Measurements from ENCODE around the gene BTBD2. TPM values are rescaled to one million over a fixed set of nuclear protein-coding genes. Genes with fewer than 3 reads are reported as not detected.
A peak's percentile ranks its signal among the peaks of the same experiment; 100 is the strongest.

BTBD2 gene
- total and polyA plus RNA-seq, 2 of the 13 experiments (the other 11 are each of a cell fraction or from before 2014, with no cell fraction given): 28.1 to 45.3 TPM

DNA sequence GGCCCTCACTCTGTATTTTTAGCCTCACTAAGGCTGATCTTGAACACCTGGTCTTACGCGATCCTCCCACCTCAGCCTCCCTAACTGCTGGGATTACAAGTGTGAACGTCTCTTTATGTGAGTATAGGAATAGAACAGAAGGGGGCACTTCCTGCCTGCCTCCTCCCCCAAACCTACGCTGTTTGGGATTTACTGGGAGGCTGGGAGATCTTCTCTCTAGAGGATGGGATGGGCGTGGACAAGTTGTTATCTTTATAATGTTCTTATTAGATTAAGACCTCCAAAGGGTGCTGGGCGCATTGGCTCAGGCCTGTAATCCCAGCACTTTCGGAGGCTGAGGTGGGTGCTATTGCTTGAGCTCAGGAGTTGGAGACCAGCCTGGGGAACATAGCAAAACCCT lies 77.4 kb downstream of the BTBD2 start:
- no peak overlapping the region for H2AFZ ChIP-seq (ENCODE audit: low read length)
- no peaks in the 10 kb centered on the region for H3K36me3 ChIP-seq (replicated peaks in 1 of 2; ENCODE audit: control insufficient read depth in 1 of 2, insufficient read depth in 2 of 2, low read length in 2 of 2)
- H3K9me3 ChIP-seq (ENCODE audit: low read length): no peaks in the 10 kb centered on the region
- peaks cover 14% of the 10 kb centered on the region for H3K79me2 ChIP-seq (ENCODE audit: insufficient read depth, low read length)
- intact Hi-C loops (cut with micrococcal nuclease; ENCODE audit: unreplicated experiment): no loop called here
- peaks cover 11% of the 10 kb centered on the region for H4K20me1 ChIP-seq (ENCODE audit: insufficient read depth, low read length)
- no peaks in the 10 kb centered on the region; a peak in 1 of 5 replicates for H3K27me3 ChIP-seq (ENCODE audit: control insufficient read depth in 1 of 2, insufficient read depth in 2 of 2, low read length in 2 of 2)
- no peak overlapping the region for H3K4me2 ChIP-seq (ENCODE audit: low read depth, low read length)
- no TSS peak for BruUV-seq (replicated peaks)
- no peak overlapping the region for H3K4me3 ChIP-seq (replicated peaks in 1 of 3; ENCODE audit: insufficient read depth in 1 of 3, low read depth in 2 of 3, low read length in 3 of 3)
- no peak for ATAC-seq
- FAIRE-seq: no peak
- no peak overlapping the region for H3K27ac ChIP-seq (ENCODE audit: extremely low read length, insufficient read depth, low read length)
- DNase-seq (ENCODE audit: low spot score): no peak
- ChIA-PET CTCF (ENCODE audit: low intra/inter-chr PET ratio, low total read pairs) (no interaction called here), POLR2A (no interaction called here)
- peaks cover 41% of the 10 kb centered on the region for H3K4me1 ChIP-seq (ENCODE audit: insufficient read depth, low read length)
- in situ Hi-C loops (cut with HindIII; ENCODE audit: extremely low pct_ligation_motif_present, low pct_unique_long_range_greater_than_20kb): loop anchor here (10.0 kb wide), 1 partner anchor 127 kb away; no protein-coding TSS in a partner anchor
- H3K9ac ChIP-seq (ENCODE audit: insufficient read depth, low read depth, low read length): no peak overlapping the region
- 81% methylated on average over 7 of the region's 7 CpGs for WGBS (ENCODE audit: low lambda C conversion rate)
- TF ChIP-seq ZNF451 (CRISPR knock-in tag; IDR thresholded peaks at IDR 0.05) (no peak), IRX3 (CRISPR knock-in tag; IDR thresholded peaks at IDR 0.05; ENCODE audit: borderline replicate concordance, low read depth) (no peak)
- TF ChIP-seq, protein P1, sequence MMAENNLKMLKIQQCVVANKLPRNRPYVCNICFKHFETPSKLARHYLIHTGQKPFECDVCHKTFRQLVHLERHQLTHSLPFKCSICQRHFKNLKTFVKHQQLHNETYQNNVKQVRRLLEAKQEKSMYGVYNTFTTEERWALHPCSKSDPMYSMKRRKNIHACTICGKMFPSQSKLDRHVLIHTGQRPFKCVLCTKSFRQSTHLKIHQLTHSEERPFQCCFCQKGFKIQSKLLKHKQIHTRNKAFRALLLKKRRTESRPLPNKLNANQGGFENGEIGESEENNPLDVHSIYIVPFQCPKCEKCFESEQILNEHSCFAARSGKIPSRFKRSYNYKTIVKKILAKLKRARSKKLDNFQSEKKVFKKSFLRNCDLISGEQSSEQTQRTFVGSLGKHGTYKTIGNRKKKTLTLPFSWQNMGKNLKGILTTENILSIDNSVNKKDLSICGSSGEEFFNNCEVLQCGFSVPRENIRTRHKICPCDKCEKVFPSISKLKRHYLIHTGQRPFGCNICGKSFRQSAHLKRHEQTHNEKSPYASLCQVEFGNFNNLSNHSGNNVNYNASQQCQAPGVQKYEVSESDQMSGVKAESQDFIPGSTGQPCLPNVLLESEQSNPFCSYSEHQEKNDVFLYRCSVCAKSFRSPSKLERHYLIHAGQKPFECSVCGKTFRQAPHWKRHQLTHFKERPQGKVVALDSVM (CRISPR knock-in tag; IDR thresholded peaks at IDR 0.05): 0 out of 2 replicates have a peak, but pooled peaks have one; percentile 33

DNA sequence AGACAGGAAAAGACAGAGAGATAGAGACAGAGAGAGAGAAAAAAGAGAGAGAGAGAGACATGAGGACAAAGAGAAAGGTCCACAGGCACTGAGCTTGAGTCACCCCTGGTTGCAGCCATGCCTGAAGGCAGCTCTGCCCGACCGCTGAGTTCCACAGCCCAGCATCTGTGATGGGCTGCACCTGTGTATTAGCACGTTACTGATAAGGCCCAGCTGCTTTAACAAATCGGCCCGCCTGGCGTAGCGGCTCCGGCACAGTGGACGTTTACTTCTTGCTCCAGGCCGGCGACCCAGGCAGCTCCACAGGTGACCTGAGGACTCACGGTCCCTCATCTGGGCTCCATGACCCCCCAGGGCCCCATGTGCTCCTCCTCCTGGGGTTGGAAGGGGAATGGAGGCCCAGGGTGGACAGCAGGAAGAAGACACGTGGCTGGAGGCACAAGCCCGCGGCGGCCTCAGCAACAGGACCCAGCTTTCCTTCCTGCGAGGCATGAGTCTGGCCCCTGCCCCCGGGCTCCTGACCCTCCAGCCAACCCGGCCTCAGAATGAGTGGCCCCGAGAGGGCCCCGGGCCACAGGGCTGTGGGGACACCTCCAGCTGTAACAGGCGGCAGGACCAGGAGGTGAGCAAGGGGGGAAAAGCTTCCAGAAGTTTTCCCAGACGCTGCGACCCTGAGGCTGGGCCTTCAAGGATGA lies 78.5 kb downstream of the BTBD2 start:
- ChIA-PET CTCF (ENCODE audit: low intra/inter-chr PET ratio, low total read pairs) (no interaction called here), POLR2A (interaction anchor here (1.4 kb wide), 1 partner anchor 123 kb away, joined by 3 read pairs; no protein-coding TSS in a partner anchor)
- no TSS peak for BruUV-seq (replicated peaks)
- H3K27ac ChIP-seq (ENCODE audit: extremely low read length, insufficient read depth, low read length): no peak overlapping the region
- FAIRE-seq: no peak
- H4K20me1 ChIP-seq (ENCODE audit: insufficient read depth, low read length): peaks cover under 1% of the 10 kb centered on the region; the same call in 1 of the 2 replicates
- H3K4me2 ChIP-seq (ENCODE audit: low read depth, low read length): 0 out of 2 replicates have a peak overlapping the region, but pooled peaks have one; percentile 9
- peaks cover 4% of the 10 kb centered on the region for H3K79me2 ChIP-seq (ENCODE audit: insufficient read depth, low read length)
- H3K9me3 ChIP-seq (ENCODE audit: low read length): no peaks in the 10 kb centered on the region; the same call in 1 of the 2 replicates
- ATAC-seq: no peak
- no peak overlapping the region for H2AFZ ChIP-seq (ENCODE audit: low read length)
- WGBS (ENCODE audit: low lambda C conversion rate): 63% methylated on average over 18 of the region's 24 CpGs
- H3K4me1 ChIP-seq (ENCODE audit: insufficient read depth, low read length): peaks cover 38% of the 10 kb centered on the region
- no peak overlapping the region for H3K4me3 ChIP-seq (replicated peaks in 1 of 3; ENCODE audit: insufficient read depth in 1 of 3, low read depth in 2 of 3, low read length in 3 of 3)
- no peaks in the 10 kb centered on the region for H3K36me3 ChIP-seq (replicated peaks in 1 of 2; ENCODE audit: control insufficient read depth in 1 of 2, insufficient read depth in 2 of 2, low read length in 2 of 2)
- no peaks in the 10 kb centered on the region; a peak in 1 of 5 replicates for H3K27me3 ChIP-seq (ENCODE audit: control insufficient read depth in 1 of 2, insufficient read depth in 2 of 2, low read length in 2 of 2)
- in situ Hi-C loops (cut with HindIII; ENCODE audit: extremely low pct_ligation_motif_present, low pct_unique_long_range_greater_than_20kb) (loop anchor here (10.0 kb wide), 1 partner anchor 128 kb away; no protein-coding TSS in a partner anchor), intact Hi-C loops (cut with micrococcal nuclease; ENCODE audit: unreplicated experiment) (no loop called here)
- DNase-seq (ENCODE audit: low spot score): no peak
- no peak overlapping the region for H3K9ac ChIP-seq (ENCODE audit: insufficient read depth, low read depth, low read length)
- TF ChIP-seq, protein P2, sequence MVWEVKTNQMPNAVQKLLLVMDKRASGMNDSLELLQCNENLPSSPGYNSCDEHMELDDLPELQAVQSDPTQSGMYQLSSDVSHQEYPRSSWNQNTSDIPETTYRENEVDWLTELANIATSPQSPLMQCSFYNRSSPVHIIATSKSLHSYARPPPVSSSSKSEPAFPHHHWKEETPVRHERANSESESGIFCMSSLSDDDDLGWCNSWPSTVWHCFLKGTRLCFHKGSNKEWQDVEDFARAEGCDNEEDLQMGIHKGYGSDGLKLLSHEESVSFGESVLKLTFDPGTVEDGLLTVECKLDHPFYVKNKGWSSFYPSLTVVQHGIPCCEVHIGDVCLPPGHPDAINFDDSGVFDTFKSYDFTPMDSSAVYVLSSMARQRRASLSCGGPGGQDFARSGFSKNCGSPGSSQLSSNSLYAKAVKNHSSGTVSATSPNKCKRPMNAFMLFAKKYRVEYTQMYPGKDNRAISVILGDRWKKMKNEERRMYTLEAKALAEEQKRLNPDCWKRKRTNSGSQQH (CRISPR knock-in tag; IDR thresholded peaks at IDR 0.05; ENCODE audit: low read depth): no peak
- TF ChIP-seq FOXP1 (IDR thresholded peaks at IDR 0.05): no peak
- no peak for TF ChIP-seq FOXP1 (CRISPR knock-in tag; IDR thresholded peaks at IDR 0.05)
- peak; percentile 98 for TF ChIP-seq ZNF329 (CRISPR knock-in tag; IDR thresholded peaks at IDR 0.05; ENCODE audit: low read depth)
- no peak for TF ChIP-seq POGZ (CRISPR knock-in tag; IDR thresholded peaks at IDR 0.05)
- no peak for TF ChIP-seq ZNF530 (CRISPR knock-in tag; IDR thresholded peaks at IDR 0.05; ENCODE audit: low read depth)
- TF ChIP-seq, protein P3, sequence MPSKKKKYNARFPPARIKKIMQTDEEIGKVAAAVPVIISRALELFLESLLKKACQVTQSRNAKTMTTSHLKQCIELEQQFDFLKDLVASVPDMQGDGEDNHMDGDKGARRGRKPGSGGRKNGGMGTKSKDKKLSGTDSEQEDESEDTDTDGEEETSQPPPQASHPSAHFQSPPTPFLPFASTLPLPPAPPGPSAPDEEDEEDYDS (CRISPR knock-in tag; IDR thresholded peaks at IDR 0.05): no peak
- TF ChIP-seq BHLHE40 (IDR thresholded peaks at IDR 0.05; ENCODE audit: low read length): no peak
- TF ChIP-seq NR2F1 (CRISPR knock-in tag; IDR thresholded peaks at IDR 0.05): no peak
- 0 out of 2 replicates have a peak, but pooled peaks have one; percentile 21 for TF ChIP-seq ZBTB38 (CRISPR knock-in tag; IDR thresholded peaks at IDR 0.05)
- no peak for TF ChIP-seq MTA1 (CRISPR knock-in tag; IDR thresholded peaks at IDR 0.05; ENCODE audit: borderline replicate concordance)

Measured in HepG2 (cell line).